Large intestine (tissue), 3 donors: ENCODE measurements around the gene SLC22A9. TPM values are rescaled to one million over a fixed set of nuclear protein-coding genes. Genes with fewer than 3 reads are reported as not detected.
"Not testable (repeated sequence)": the region's sequence is repeated elsewhere in the genome, so short reads cannot be mapped to it uniquely, and the experiment has no call there.

ENCODE experiments used
- DNase-seq, 2 donors: peaks; one replicate each; pipeline versions ENCODE4 v3.0.0 to v3.0.0-alpha.2; 2013
- H3K27ac ChIP-seq: one replicate; pipeline ENCODE4 v1.5.1; 2013; ENCODE audit warnings: low read length
- H3K27me3 ChIP-seq: 2 replicates; pipeline ENCODE4 v1.6.1; 2013; ENCODE audit warnings: low read length; ENCODE audit not compliant: control insufficient read depth, insufficient read depth
- H3K36me3 ChIP-seq: 2 replicates; pipeline ENCODE4 v1.6.1; 2013; ENCODE audit warnings: low read length; ENCODE audit not compliant: control insufficient read depth, insufficient read depth
- H3K4me1 ChIP-seq: one replicate; pipeline ENCODE4 v1.6.1; 2013; ENCODE audit warnings: low read length; ENCODE audit not compliant: control insufficient read depth, insufficient read depth
- H3K4me3 ChIP-seq: one replicate; pipeline ENCODE4 v1.5.1; 2013; ENCODE audit warnings: low read length
- H3K9me3 ChIP-seq: one replicate; pipeline ENCODE4 v1.6.1; 2013; ENCODE audit warnings: mild to moderate bottlenecking, low read depth, low read length, moderate library complexity; ENCODE audit not compliant: control insufficient read depth
- WGBS: methylation state at CpG from one replicate; pipeline ENCODE4 v1.1.5; 2013; ENCODE audit warnings: low lambda C conversion rate; ENCODE audit not compliant: insufficient coverage; 5-methylcytosine and 5-hydroxymethylcytosine counted together
- polyA plus RNA-seq: library from polyadenylated mRNA; unstranded; fragments of 120-200 nt; gene quantifications from one replicate; pipeline ENCODE4 v1.2.1, GENCODE V29; 2013

The SLC22A9 gene
- polyA plus RNA-seq, 1 donor: 0.04 TPM

GRCh38 chr11:63380130-63380529 lies 10.5 kb downstream of the SLC22A9 start:
- Histone ChIP-seq H3K4me3 (no peak overlapping the region), H3K9me3 (no peaks in the 10 kb centered on the region), H3K27me3 (no peaks in the 10 kb centered on the region), H3K27ac (no peak overlapping the region), H3K4me1 (no peaks in the 10 kb centered on the region), H3K36me3 (no peaks in the 10 kb centered on the region)
- 94% methylated on average over 2 of the region's 2 CpGs for WGBS
- no peak for DNase-seq

- H3K27ac ChIP-seq: no peak overlapping the region
- no peak for DNase-seq
- WGBS: no CpG with 5 or more reads among the region's 1 CpG
- H3K9me3 ChIP-seq: no peaks in the 10 kb centered on the region
- H3K36me3 ChIP-seq: no peaks in the 10 kb centered on the region
- H3K27me3 ChIP-seq: no peaks in the 10 kb centered on the region
- no peaks in the 10 kb centered on the region for H3K4me1 ChIP-seq
- H3K4me3 ChIP-seq: no peak overlapping the region
Observed at GRCh38 chr11:63395697-63396096, 26.1 kb downstream of the SLC22A9 start.

GRCh38 chr11:63404161-63404935 lies 34.8 kb downstream of the SLC22A9 start:
- Histone ChIP-seq H3K4me1 (no peaks in the 10 kb centered on the region), H3K36me3 (no peaks in the 10 kb centered on the region), H3K4me3 (no peak overlapping the region), H3K9me3 (no peaks in the 10 kb centered on the region), H3K27ac (no peak overlapping the region), H3K27me3 (no peaks in the 10 kb centered on the region)
- 100% methylated on average over 3 of the region's 5 CpGs for WGBS
- DNase-seq: no peak

- Histone ChIP-seq H3K4me1 (no peaks in the 10 kb centered on the region), H3K9me3 (no peaks in the 10 kb centered on the region), H3K36me3 (no peaks in the 10 kb centered on the region), H3K27ac (no peak overlapping the region), H3K27me3 (no peaks in the 10 kb centered on the region), H3K4me3 (no peak overlapping the region)
- WGBS: 91% methylated on average over 2 of the region's 3 CpGs
- DNase-seq: no peak
Observed at GRCh38 chr11:63405114-63405513, 35.5 kb downstream of the SLC22A9 start.

GRCh38 chr11:63406458-63406857 lies 36.9 kb downstream of the SLC22A9 start:
- DNase-seq: no peak
- WGBS: no CpG with 5 or more reads among the region's 2 CpGs
- H3K4me1 ChIP-seq: no peaks in the 10 kb centered on the region
- no peaks in the 10 kb centered on the region for H3K36me3 ChIP-seq
- H3K4me3 ChIP-seq: no peak overlapping the region
- H3K9me3 ChIP-seq: no peaks in the 10 kb centered on the region
- H3K27me3 ChIP-seq: no peaks in the 10 kb centered on the region
- no peak overlapping the region for H3K27ac ChIP-seq

- Histone ChIP-seq H3K27me3 (no peaks in the 10 kb centered on the region), H3K4me1 (no peaks in the 10 kb centered on the region), H3K4me3 (no peak overlapping the region), H3K27ac (no peak overlapping the region), H3K9me3 (no peaks in the 10 kb centered on the region), H3K36me3 (no peaks in the 10 kb centered on the region)
- no CpG with 5 or more reads among the region's 2 CpGs for WGBS
- no peak for DNase-seq
Observed at GRCh38 chr11:63417174-63417852, 47.7 kb downstream of the SLC22A9 start.

GRCh38 chr11:63427971-63428508 lies 58.5 kb downstream of the SLC22A9 start:
- peaks cover 3% of the 10 kb centered on the region for H3K9me3 ChIP-seq
- no peaks in the 10 kb centered on the region for H3K4me1 ChIP-seq
- no peak overlapping the region for H3K4me3 ChIP-seq
- WGBS: no CpG with 5 or more reads among the region's 2 CpGs
- no peaks in the 10 kb centered on the region for H3K27me3 ChIP-seq
- no peak overlapping the region for H3K27ac ChIP-seq
- no peak for DNase-seq
- no peaks in the 10 kb centered on the region for H3K36me3 ChIP-seq

GRCh38 chr11:63430731-63431130 lies 61.1 kb downstream of the SLC22A9 start:
- not testable (repeated sequence) for H3K4me3 ChIP-seq, H3K36me3 ChIP-seq, H3K4me1 ChIP-seq, DNase-seq, H3K27ac ChIP-seq, H3K27me3 ChIP-seq, H3K9me3 ChIP-seq
- WGBS: no CpG with 5 or more reads among the region's 2 CpGs

- not testable (repeated sequence) for H3K27ac ChIP-seq, H3K27me3 ChIP-seq, H3K4me3 ChIP-seq, H3K9me3 ChIP-seq, H3K4me1 ChIP-seq, H3K36me3 ChIP-seq, DNase-seq
- WGBS: no CpG with 5 or more reads among the region's 22 CpGs
Observed at GRCh38 chr11:63435351-63435750, 65.8 kb downstream of the SLC22A9 start.

- not testable (repeated sequence) for H3K4me3 ChIP-seq, H3K27me3 ChIP-seq, H3K4me1 ChIP-seq, H3K36me3 ChIP-seq, H3K9me3 ChIP-seq, DNase-seq, H3K27ac ChIP-seq
- WGBS: no CpG with 5 or more reads among the region's 4 CpGs
Observed at GRCh38 chr11:63435831-63436230, 66.2 kb downstream of the SLC22A9 start.
